ENCODE results near the gene IQCN.

- TF ChIP-seq, protein P1, sequence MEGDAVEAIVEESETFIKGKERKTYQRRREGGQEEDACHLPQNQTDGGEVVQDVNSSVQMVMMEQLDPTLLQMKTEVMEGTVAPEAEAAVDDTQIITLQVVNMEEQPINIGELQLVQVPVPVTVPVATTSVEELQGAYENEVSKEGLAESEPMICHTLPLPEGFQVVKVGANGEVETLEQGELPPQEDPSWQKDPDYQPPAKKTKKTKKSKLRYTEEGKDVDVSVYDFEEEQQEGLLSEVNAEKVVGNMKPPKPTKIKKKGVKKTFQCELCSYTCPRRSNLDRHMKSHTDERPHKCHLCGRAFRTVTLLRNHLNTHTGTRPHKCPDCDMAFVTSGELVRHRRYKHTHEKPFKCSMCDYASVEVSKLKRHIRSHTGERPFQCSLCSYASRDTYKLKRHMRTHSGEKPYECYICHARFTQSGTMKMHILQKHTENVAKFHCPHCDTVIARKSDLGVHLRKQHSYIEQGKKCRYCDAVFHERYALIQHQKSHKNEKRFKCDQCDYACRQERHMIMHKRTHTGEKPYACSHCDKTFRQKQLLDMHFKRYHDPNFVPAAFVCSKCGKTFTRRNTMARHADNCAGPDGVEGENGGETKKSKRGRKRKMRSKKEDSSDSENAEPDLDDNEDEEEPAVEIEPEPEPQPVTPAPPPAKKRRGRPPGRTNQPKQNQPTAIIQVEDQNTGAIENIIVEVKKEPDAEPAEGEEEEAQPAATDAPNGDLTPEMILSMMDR (IDR thresholded peaks at IDR 0.05): no peak
- no peak for TF ChIP-seq POLR2A (IDR thresholded peaks at IDR 0.05)
Observed at GRCh38 chr19:18312092-18312534, 37.9 kb upstream of the IQCN start.

Data from lower leg skin (tissue), 3 donors.